Left lung (tissue), 14 donors: Measurements from ENCODE around the gene EFR3B. TPM values are rescaled to one million over a fixed set of nuclear protein-coding genes. Genes with fewer than 3 reads are reported as not detected.
"Not testable (repeated sequence)": the region's sequence is repeated elsewhere in the genome, so short reads cannot be mapped to it uniquely, and the experiment has no call there.

Experiments used
- ATAC-seq: fragments of 200-7000 bp; cut with Tn5 transposase; one replicate; pipeline ENCODE4 v1.9.1; 2020; ENCODE audit warnings: moderate library complexity
- DNase-seq, 4 donors: peaks; one replicate each; pipeline ENCODE4 v3.0.0-alpha.2; 2013 to 2020
- H3K27ac ChIP-seq, 2 donors: fragments of 200-600 bp; sonication (generic) in 1 of 2; one replicate each; pipeline versions ENCODE4 v1.5.0 to v1.8.0; 2020 to 2021
- H3K27me3 ChIP-seq, 2 donors: fragments of 200-600 bp; sonication (generic) in 1 of 2; one replicate each; pipeline versions ENCODE4 v1.5.0 to v1.8.0; 2020 to 2021
- H3K36me3 ChIP-seq, 2 donors: fragments of 200-600 bp; sonication (generic) in 1 of 2; one replicate each; pipeline versions ENCODE4 v1.5.0 to v1.8.0; 2020 to 2021
- H3K4me1 ChIP-seq, 2 donors: fragments of 200-600 bp; one replicate each; pipeline ENCODE4 v1.8.0; 2021
- H3K4me3 ChIP-seq, 2 donors: fragments of 200-600 bp; sonication (generic) in 1 of 2; one replicate each; pipeline versions ENCODE4 v1.5.0 to v1.8.0; 2020 to 2021; ENCODE audit warnings: mild to moderate bottlenecking in 1 of 2
- H3K9me3 ChIP-seq, 2 donors: fragments of 200-600 bp; sonication (generic) in 1 of 2; one replicate each; pipeline versions ENCODE4 v1.5.0 to v1.8.0; 2020 to 2021
- intact Hi-C, 2 donors: fragments of 100-400 bp; cut with DNase I; formaldehyde crosslinking; loops; one replicate each; pipeline versions ENCODE4 v1.11.2 to v1.14.2; 2022
- long read RNA-seq, 12 donors: library from polyadenylated mRNA in 2 of 12; unstranded in 2 of 12; transcript quantifications; one replicate each; pipeline ENCODE4 v2.0.0 and lab custom pipeline, GENCODE V29; 2019 to 2026
- polyA plus RNA-seq, 6 donors: library from polyadenylated mRNA; unstranded; fragments of 120-200 nt; gene quantifications; one replicate each; pipeline ENCODE4 v1.2.1, GENCODE V29; 2013; ENCODE audit not compliant: insufficient read length in 6 of 6
- total RNA-seq, 2 donors: library from RNA; stranded (reverse); fragmentation: NEBNext Ultra II Directional; extraction: Animal tissue kit (Norgen Biotek cat#: 25700); gene quantifications; one replicate each; pipeline ENCODE4 v1.2.1, GENCODE V29; 2021
- TF ChIP-seq, protein P1 (sequence below), 2 donors: fragments of 200-600 bp; sonication (generic) in 1 of 2; IDR thresholded peaks; one replicate each; pipeline versions ENCODE4 v1.5.0 to v1.8.0; 2021; ENCODE audit warnings: antibody characterized with exemption in 2 of 2
- donor health status: DM: no; HTN: yes; CAD: no.
- donor health status: DM: no; HTN: no; CAD: no.

The EFR3B gene, protein sequence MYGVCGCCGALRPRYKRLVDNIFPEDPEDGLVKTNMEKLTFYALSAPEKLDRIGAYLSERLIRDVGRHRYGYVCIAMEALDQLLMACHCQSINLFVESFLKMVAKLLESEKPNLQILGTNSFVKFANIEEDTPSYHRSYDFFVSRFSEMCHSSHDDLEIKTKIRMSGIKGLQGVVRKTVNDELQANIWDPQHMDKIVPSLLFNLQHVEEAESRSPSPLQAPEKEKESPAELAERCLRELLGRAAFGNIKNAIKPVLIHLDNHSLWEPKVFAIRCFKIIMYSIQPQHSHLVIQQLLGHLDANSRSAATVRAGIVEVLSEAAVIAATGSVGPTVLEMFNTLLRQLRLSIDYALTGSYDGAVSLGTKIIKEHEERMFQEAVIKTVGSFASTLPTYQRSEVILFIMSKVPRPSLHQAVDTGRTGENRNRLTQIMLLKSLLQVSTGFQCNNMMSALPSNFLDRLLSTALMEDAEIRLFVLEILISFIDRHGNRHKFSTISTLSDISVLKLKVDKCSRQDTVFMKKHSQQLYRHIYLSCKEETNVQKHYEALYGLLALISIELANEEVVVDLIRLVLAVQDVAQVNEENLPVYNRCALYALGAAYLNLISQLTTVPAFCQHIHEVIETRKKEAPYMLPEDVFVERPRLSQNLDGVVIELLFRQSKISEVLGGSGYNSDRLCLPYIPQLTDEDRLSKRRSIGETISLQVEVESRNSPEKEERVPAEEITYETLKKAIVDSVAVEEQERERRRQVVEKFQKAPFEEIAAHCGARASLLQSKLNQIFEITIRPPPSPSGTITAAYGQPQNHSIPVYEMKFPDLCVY
- total RNA-seq (1 to 10 TPM; 2.4 to 9.2 TPM), polyA plus RNA-seq (10 to 100 TPM in 1 of 6 donors, 1 to 10 TPM in 5; 6.8 to 10.5 (median 7.6) TPM)
- long read RNA-seq, donor 1: 0 reads
- long read RNA-seq, donor 2, full-length matches to known transcripts: 1 of 1 reads
- long read RNA-seq, donor 2, partial matches to known transcripts: 0 of 1 reads
- long read RNA-seq, donor 2, other reads (novel, unspliced or antisense): 0 of 1 reads
- long read RNA-seq, donor 3: 0 reads
- long read RNA-seq, donor 4, partial matches to known transcripts: 0 of 1 reads
- long read RNA-seq, donor 4, other reads (novel, unspliced or antisense): 1 of 1 reads
- long read RNA-seq, donor 5, full-length matches to known transcripts: 1 of 23 reads
- long read RNA-seq, donor 5, partial matches to known transcripts: 22 of 23 reads
- long read RNA-seq, donor 5, other reads (novel, unspliced or antisense): 0 of 23 reads
- long read RNA-seq, donor 6: 0 reads
- long read RNA-seq, donor 7: 0 reads
- long read RNA-seq, donor 8, full-length matches to known transcripts: 1 of 14 reads
- long read RNA-seq, donor 8, partial matches to known transcripts: 13 of 14 reads
- long read RNA-seq, donor 8, other reads (novel, unspliced or antisense): 0 of 14 reads
- long read RNA-seq, donor 9: 0 reads
- long read RNA-seq, donor 10, partial matches to known transcripts: 2 of 2 reads
- long read RNA-seq, donor 10, other reads (novel, unspliced or antisense): 0 of 2 reads
- long read RNA-seq, donor 11, full-length matches to known transcripts: 1 of 1 reads
- long read RNA-seq, donor 11, partial matches to known transcripts: 0 of 1 reads
- long read RNA-seq, donor 11, other reads (novel, unspliced or antisense): 0 of 1 reads
- long read RNA-seq, donor 12: 0 reads

DNA sequence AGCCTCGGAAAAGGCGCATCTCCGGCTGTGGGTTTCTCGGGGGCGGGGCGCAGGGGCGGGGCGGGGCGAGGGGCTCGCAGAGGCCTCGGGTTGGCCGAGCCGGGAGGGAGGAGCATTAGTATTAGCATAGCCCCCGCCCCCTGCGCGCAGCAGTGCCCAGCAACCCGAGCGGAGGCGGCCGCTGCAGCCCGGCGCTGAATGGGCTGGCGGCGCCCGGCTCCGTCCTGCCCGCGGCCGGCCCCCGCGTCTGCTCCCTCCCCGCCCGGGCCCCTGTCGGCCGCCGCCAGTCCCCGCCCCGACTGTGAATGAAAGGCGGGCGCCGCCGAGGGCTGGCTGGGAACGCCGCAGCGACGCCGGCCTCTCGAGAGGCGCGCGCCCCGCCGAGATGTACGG lies at the start of gene EFR3B:
Gene EFR3B, plus strand, starts transcription at position 149 of the 393 bp plus-strand sequence. Its CDS starts 237 bp downstream, at position 386.
- H3K27me3 ChIP-seq: peaks cover 0 to 60% of the 10 kb centered on the region in 2 donors
- intact Hi-C loops: no loop called here
- TF ChIP-seq, protein P1, sequence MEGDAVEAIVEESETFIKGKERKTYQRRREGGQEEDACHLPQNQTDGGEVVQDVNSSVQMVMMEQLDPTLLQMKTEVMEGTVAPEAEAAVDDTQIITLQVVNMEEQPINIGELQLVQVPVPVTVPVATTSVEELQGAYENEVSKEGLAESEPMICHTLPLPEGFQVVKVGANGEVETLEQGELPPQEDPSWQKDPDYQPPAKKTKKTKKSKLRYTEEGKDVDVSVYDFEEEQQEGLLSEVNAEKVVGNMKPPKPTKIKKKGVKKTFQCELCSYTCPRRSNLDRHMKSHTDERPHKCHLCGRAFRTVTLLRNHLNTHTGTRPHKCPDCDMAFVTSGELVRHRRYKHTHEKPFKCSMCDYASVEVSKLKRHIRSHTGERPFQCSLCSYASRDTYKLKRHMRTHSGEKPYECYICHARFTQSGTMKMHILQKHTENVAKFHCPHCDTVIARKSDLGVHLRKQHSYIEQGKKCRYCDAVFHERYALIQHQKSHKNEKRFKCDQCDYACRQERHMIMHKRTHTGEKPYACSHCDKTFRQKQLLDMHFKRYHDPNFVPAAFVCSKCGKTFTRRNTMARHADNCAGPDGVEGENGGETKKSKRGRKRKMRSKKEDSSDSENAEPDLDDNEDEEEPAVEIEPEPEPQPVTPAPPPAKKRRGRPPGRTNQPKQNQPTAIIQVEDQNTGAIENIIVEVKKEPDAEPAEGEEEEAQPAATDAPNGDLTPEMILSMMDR (IDR thresholded peaks at IDR 0.05): no peak
- peaks cover 9 to 21% of the 10 kb centered on the region in 2 donors for H3K4me1 ChIP-seq
- peak; percentile 89 to 97 (median 96) for DNase-seq
- peak within 1 kb of the TSS; percentile 64 to 90 for H3K4me3 ChIP-seq
- peak; percentile 97 for ATAC-seq
- peak within 1 kb of the TSS; percentile 39 to 75 for H3K27ac ChIP-seq
- H3K36me3 ChIP-seq: no peaks in the 10 kb centered on the region
- no peaks in the 10 kb centered on the region for H3K9me3 ChIP-seq

DNA sequence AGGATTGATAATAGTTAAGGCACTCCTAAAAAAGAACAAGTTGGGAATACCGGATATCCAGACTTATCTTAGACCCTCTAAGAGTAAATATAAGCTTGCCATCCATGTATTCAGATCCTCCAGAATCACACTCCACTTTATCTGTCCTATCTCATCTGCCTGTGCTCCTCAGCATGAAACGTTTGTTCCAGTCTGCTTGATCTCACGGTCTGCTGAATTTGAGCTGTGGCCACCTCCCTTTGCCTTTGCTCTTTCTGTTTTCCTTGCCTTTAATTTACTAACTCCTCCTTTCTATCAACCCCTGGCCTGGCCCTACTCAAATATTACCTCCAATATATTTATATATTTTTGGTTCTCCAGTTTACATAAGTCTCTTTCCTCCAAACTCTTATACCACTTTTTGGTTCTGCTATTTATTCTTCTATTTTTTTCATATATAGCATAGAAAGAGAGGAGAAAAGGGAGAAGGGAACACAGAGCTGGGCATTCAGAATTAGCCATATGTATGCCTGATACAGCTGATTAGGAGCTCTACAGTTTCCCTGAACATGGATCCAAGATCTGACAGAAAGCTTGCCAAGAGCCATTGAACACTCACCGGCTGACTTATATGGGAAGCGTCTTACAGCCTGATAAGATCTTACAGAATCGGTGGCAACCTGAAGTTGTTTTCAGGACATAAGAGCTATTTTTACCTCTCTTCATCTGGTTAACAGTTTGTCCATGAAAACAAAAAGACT lies 48.3 kb upstream of the EFR3B start:
- intact Hi-C loops: no loop called here
- H3K9me3 ChIP-seq: no peaks in the 10 kb centered on the region
- ATAC-seq: no peak
- no peaks in the 10 kb centered on the region for H3K27me3 ChIP-seq
- no peak overlapping the region for H3K27ac ChIP-seq
- no peak for DNase-seq
- H3K36me3 ChIP-seq: no peaks in the 10 kb centered on the region
- TF ChIP-seq, protein P1 (IDR thresholded peaks at IDR 0.05): no peak
- no peak overlapping the region for H3K4me3 ChIP-seq
- no peaks in the 10 kb centered on the region for H3K4me1 ChIP-seq

DNA sequence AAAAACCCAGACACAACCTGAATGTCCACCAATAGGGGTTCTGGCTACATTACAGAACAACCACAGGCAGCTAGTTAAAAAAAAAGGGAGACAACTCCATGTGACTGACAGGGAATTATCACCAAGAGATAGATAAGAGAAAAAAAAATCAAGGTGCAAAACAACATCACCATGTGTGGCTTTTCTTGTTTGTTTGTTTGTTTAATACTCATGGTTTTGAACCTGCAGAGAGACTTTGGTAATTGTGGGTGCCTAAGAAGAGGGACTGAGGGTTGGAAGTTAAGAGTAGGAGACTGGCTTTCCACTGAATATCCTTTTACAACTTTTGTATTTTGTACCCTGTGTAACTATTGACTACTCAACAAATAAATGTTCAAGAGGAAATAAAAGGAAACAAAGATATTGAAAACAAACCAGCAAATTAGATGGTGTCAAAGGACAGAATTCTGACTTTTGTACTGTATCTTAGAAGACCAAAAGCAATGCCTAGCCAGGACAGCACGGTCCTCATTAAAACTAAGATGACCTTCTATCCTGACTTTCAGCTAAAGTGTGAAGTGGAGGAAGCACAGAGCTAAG lies 47.6 kb upstream of the EFR3B start:
- no peaks in the 10 kb centered on the region for H3K36me3 ChIP-seq
- H3K27me3 ChIP-seq: no peaks in the 10 kb centered on the region
- H3K4me3 ChIP-seq: no peak overlapping the region
- intact Hi-C loops: no loop called here
- no peak for ATAC-seq
- DNase-seq: no peak
- H3K9me3 ChIP-seq: no peaks in the 10 kb centered on the region
- no peaks in the 10 kb centered on the region for H3K4me1 ChIP-seq
- H3K27ac ChIP-seq: no peak overlapping the region
- TF ChIP-seq, protein P1 (IDR thresholded peaks at IDR 0.05): no peak

DNA sequence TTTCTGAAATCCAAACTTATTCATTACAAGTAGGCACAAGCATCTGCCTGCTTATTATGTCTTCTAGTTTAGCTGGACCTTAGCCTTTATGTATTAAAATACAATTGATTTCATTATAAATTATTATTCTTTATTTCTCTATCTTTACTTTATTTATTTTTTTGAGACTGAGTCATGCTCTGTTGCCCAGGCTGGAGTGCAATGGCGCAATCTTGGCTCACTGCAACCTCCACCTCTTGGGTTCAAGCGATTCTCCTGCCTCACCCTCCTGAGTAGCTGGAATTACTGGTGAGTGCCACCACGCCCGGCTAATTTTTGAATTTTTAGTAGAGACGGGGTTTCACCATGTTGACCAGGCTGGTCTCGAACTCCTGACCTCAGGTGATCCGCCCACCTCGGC lies 42.8 kb upstream of the EFR3B start:
- ATAC-seq, H3K9me3 ChIP-seq, H3K36me3 ChIP-seq, DNase-seq, H3K27me3 ChIP-seq, H3K27ac ChIP-seq, H3K4me1 ChIP-seq, intact Hi-C loops, H3K4me3 ChIP-seq: not testable (repeated sequence)
